AG04450 (cell line): Measurements from ENCODE around the gene UTS2. TPM values are rescaled to one million over a fixed set of nuclear protein-coding genes. Genes with fewer than 3 reads are reported as not detected.

ENCODE experiments used
- CTCF ChIA-PET: fragments of 300-600, 350-600 bp; formaldehyde crosslinking; extraction: SDS; loops from one replicate; lab custom pipeline; 2022; ENCODE audit warnings: antibody characterized with exemption, inconsistent platforms; lab: Charles Lee
- POLR2A ChIA-PET: fragments of 350-600 bp; formaldehyde crosslinking; extraction: SDS; loops from one replicate; lab custom pipeline; 2021; ENCODE audit warnings: antibody characterized with exemption, inconsistent platforms; lab: Yijun Ruan, JAX
- DNase-seq: peaks from one replicate; pipeline ENCODE4 v3.0.0-alpha.2; 2011; ENCODE audit warnings: low read depth, low spot score
- H3K27ac ChIP-seq: one replicate; pipeline ENCODE4 v1.5.1; 2012; ENCODE audit warnings: low read depth, low read length, control low read depth
- H3K27me3 ChIP-seq: one replicate; pipeline ENCODE4 v1.6.0; 2012; ENCODE audit warnings: low read length; ENCODE audit not compliant: control insufficient read depth, insufficient read depth
- H3K4me3 ChIP-seq: 2 replicates; pipeline ENCODE4 v1.5.1; 2011; ENCODE audit warnings: mild to moderate bottlenecking, low read depth, low read length, control low read depth
- H3K9me3 ChIP-seq: 2 replicates; pipeline ENCODE4 v1.5.1; 2012; ENCODE audit warnings: low read length; ENCODE audit not compliant: control insufficient read depth, insufficient read depth
- CTCF ChIP-seq: IDR thresholded peaks from 2 replicates; pipeline ENCODE4 v1.5.1; 2011; ENCODE audit warnings: low read depth, low read length, control low read depth, inconsistent platforms
- polyA minus RNA-seq: library from RNA; depleted of rRNA, polyadenylated mRNA; stranded (reverse); fragments of >200 nt; gene quantifications from 2 replicates; pipeline ENCODE4 v1.2.3, GENCODE V29; 2011; rRNA and poly(A)+ RNA removed
- polyA plus RNA-seq: library from polyadenylated mRNA; depleted of rRNA; stranded (reverse); fragments of >200 nt; gene quantifications from 2 replicates; pipeline ENCODE4 v1.2.3, GENCODE V29; 2011; rRNA removed

Gene UTS2
- 0.06 TPM in 1 of 2 replicates, not detected in the other for polyA plus RNA-seq
- polyA minus RNA-seq: not detected in 2 replicates

- CTCF ChIA-PET: interaction anchor here (0.6 to 0.7 kb wide), 2 partner anchors 37 to 74 kb away, joined by 3 to 4 read pairs; no protein-coding TSS in a partner anchor
- no peak for DNase-seq
- no peaks in the 10 kb centered on the region for H3K27me3 ChIP-seq
- H3K4me3 ChIP-seq: no peak within 1 kb of the TSS
- POLR2A ChIA-PET: no interaction called here
- TF ChIP-seq CTCF: no peak
- H3K27ac ChIP-seq: no peak within 1 kb of the TSS
- H3K9me3 ChIP-seq: no peaks in the 10 kb centered on the region
Measured at GRCh38 chr1:7852804-7853683, at the start of gene UTS2. Gene UTS2, minus strand, starts transcription at chr1:7853065. Its CDS starts 62 bp downstream, at chr1:7853003.

GRCh38 chr1:7899741-7900140 lies 46.9 kb upstream of the UTS2 start:
- DNase-seq: no peak
- no peak for TF ChIP-seq CTCF
- POLR2A ChIA-PET: no interaction called here
- Histone ChIP-seq H3K4me3 (no peak overlapping the region), H3K27me3 (no peaks in the 10 kb centered on the region), H3K9me3 (no peaks in the 10 kb centered on the region), H3K27ac (no peak overlapping the region)
- CTCF ChIA-PET: interaction anchor here (1.0 to 4.8 kb wide), 2 partner anchors 146 to 232 kb away, joined by 3 to 34 read pairs; no protein-coding TSS in a partner anchor

- no peaks in the 10 kb centered on the region for H3K27me3 ChIP-seq
- CTCF ChIA-PET: interaction anchor here (4.8 kb wide), 1 partner anchor 231 kb away, joined by 34 read pairs; no protein-coding TSS in a partner anchor
- H3K4me3 ChIP-seq: no peak overlapping the region
- POLR2A ChIA-PET: no interaction called here
- no peak for TF ChIP-seq CTCF
- DNase-seq: no peak
- H3K9me3 ChIP-seq: no peaks in the 10 kb centered on the region
- no peak overlapping the region for H3K27ac ChIP-seq
Measured at GRCh38 chr1:7898962-7899361, 46.1 kb upstream of the UTS2 start.

- ChIA-PET POLR2A (no interaction called here), CTCF (interaction anchor here (1.1 to 1.2 kb wide), 2 partner anchors 145 to 229 kb away, joined by 4 to 5 read pairs; no protein-coding TSS in a partner anchor)
- no peak for TF ChIP-seq CTCF
- Histone ChIP-seq H3K9me3 (no peaks in the 10 kb centered on the region), H3K4me3 (no peak overlapping the region), H3K27ac (no peak overlapping the region), H3K27me3 (no peaks in the 10 kb centered on the region)
- no peak for DNase-seq
Measured at GRCh38 chr1:7896994-7897393, 44.1 kb upstream of the UTS2 start.
